NCI-H345 treated with DMSO at 0.1 percent for 48 hours (cell line): ENCODE results near the gene GALR2.

ENCODE experiments used
- DNase-seq: peaks from one replicate; lab custom pipeline; 2025; ENCODE audit not compliant: unreplicated experiment; lab: John Stamatoyannopoulos, UW

Gene GALR2

GRCh38 chr17:76124582-76125390, 50.2 kb downstream of the GALR2 start:
- no peak for DNase-seq

GRCh38 chr17:76125391-76125675, 50.8 kb downstream of the GALR2 start:
- DNase-seq: no peak

- DNase-seq: no peak
Observed at GRCh38 chr17:76125922-76126321, 51.3 kb downstream of the GALR2 start.
